SK-N-SH treated with all-trans-retinoic acid at 6 μM for 48 hours (cell line): ENCODE measurements around the gene TENT4B.
A peak's percentile ranks its signal among the peaks of the same experiment; 100 is the strongest.

Source experiments
- ATAC-seq: fragments of 200-7000 bp; cut with Tn5 transposase; 3 replicates; pipeline ENCODE4 v1.9.1; 2020; ENCODE audit warnings: mild to moderate bottlenecking, moderate library complexity
- ARNTL ChIP-seq: fragments of 450-650 bp; formaldehyde crosslinking; IDR thresholded peaks from 2 replicates; pipeline ENCODE4 v1.5.0; 2020; ENCODE audit warnings: low read depth, mild to moderate bottlenecking, moderate library complexity, borderline replicate concordance
- BACH2 ChIP-seq: fragments of 250-450 bp; sonication (Bioruptor Pico); IDR thresholded peaks from 2 replicates; pipeline ENCODE4 v1.9.0; 2021; ENCODE audit warnings: mild to moderate bottlenecking, borderline replicate concordance
- CSDC2 ChIP-seq: fragments of 250-450 bp; sonication (Bioruptor Pico); IDR thresholded peaks from 2 replicates; pipeline ENCODE4 v1.5.0; 2020; ENCODE audit warnings: mild to moderate bottlenecking, moderate library complexity
- ESRRG ChIP-seq: fragments of 250-450 bp; sonication (Bioruptor Pico); IDR thresholded peaks from 2 replicates; pipeline ENCODE4 v1.6.1; 2021; ENCODE audit warnings: mild to moderate bottlenecking
- GLIS3 ChIP-seq: fragments of 250-450 bp; sonication (Bioruptor Pico); IDR thresholded peaks from 2 replicates; pipeline ENCODE4 v1.5.0; 2020; ENCODE audit warnings: mild to moderate bottlenecking, moderate library complexity
- ISL1 ChIP-seq: fragments of 250-450 bp; sonication (Bioruptor Pico); IDR thresholded peaks from 2 replicates; pipeline ENCODE4 v2.1.2; 2022; ENCODE audit warnings: mild to moderate bottlenecking, moderate library complexity
- OSR1 ChIP-seq: fragments of 250-450 bp; sonication (Bioruptor Pico); IDR thresholded peaks from 2 replicates; pipeline ENCODE4 v1.8.0; 2022; ENCODE audit warnings: moderate library complexity, mild to moderate bottlenecking, inconsistent platforms
- PPARA ChIP-seq: fragments of 250-450 bp; sonication (Bioruptor Pico); IDR thresholded peaks from 2 replicates; pipeline ENCODE4 v1.5.0; 2020; ENCODE audit warnings: mild to moderate bottlenecking, borderline replicate concordance
- RARB ChIP-seq: fragments of 250-450 bp; sonication (Bioruptor Pico); IDR thresholded peaks from 2 replicates; pipeline ENCODE4 v1.8.0; 2021; ENCODE audit warnings: mild to moderate bottlenecking, moderate library complexity
- SNAI2 ChIP-seq: fragments of 250-450 bp; sonication (Bioruptor Pico); IDR thresholded peaks from 2 replicates; pipeline ENCODE4 v1.5.0; 2020; ENCODE audit warnings: mild to moderate bottlenecking, moderate library complexity
- TOX ChIP-seq: fragments of 250-450 bp; sonication (Bioruptor Pico); IDR thresholded peaks from 2 replicates; pipeline ENCODE4 v1.8.0; 2021; ENCODE audit warnings: mild to moderate bottlenecking, moderate library complexity, borderline replicate concordance
- ZC3H10 ChIP-seq: fragments of 250-450 bp; sonication (Bioruptor Pico); IDR thresholded peaks from 2 replicates; pipeline ENCODE4 v1.5.1; 2021; ENCODE audit warnings: mild to moderate bottlenecking, moderate library complexity
- ZFP30 ChIP-seq: fragments of 450-650 bp; formaldehyde crosslinking; IDR thresholded peaks from 2 replicates; pipeline ENCODE4 v1.5.0; 2022; ENCODE audit warnings: mild to moderate bottlenecking, moderate library complexity
- ZNF565 ChIP-seq: fragments of 450-650 bp; formaldehyde crosslinking; conservative IDR thresholded peaks from 2 replicates; pipeline ENCODE4 v1.5.0; 2020; ENCODE audit warnings: low read depth, mild to moderate bottlenecking, moderate library complexity
- ZNF70 ChIP-seq: fragments of 450-650 bp; formaldehyde crosslinking; IDR thresholded peaks from 2 replicates; pipeline ENCODE4 v1.5.0; 2020; ENCODE audit warnings: mild to moderate bottlenecking, moderate library complexity
- ZNF8 ChIP-seq: fragments of 450-650 bp; formaldehyde crosslinking; IDR thresholded peaks from 2 replicates; pipeline ENCODE4 v1.5.0; 2020; ENCODE audit warnings: mild to moderate bottlenecking, moderate library complexity
- TF ChIP-seq, protein P1 (sequence below): fragments of 250-450 bp; sonication (Bioruptor Pico); IDR thresholded peaks from 2 replicates; pipeline ENCODE4 v1.8.0; 2020; ENCODE audit warnings: mild to moderate bottlenecking, moderate library complexity, borderline replicate concordance
- TF ChIP-seq, protein P2 (sequence below): fragments of 250-450 bp; sonication (Bioruptor Pico); IDR thresholded peaks from 2 replicates; pipeline ENCODE4 v1.5.1; 2020; ENCODE audit warnings: low read depth, mild to moderate bottlenecking, moderate library complexity
- TF ChIP-seq, protein P3 (sequence below): fragments of 250-450 bp; sonication (Bioruptor Pico); IDR thresholded peaks from 2 replicates; pipeline ENCODE4 v1.8.0; 2021; ENCODE audit warnings: low read depth, mild to moderate bottlenecking, moderate library complexity, borderline replicate concordance
- TF ChIP-seq, protein P4 (sequence below): fragments of 250-450 bp; sonication (Bioruptor Pico); IDR thresholded peaks from 2 replicates; pipeline ENCODE4 v1.5.1; 2021; ENCODE audit warnings: mild to moderate bottlenecking, moderate library complexity

The TENT4B gene

DNA sequence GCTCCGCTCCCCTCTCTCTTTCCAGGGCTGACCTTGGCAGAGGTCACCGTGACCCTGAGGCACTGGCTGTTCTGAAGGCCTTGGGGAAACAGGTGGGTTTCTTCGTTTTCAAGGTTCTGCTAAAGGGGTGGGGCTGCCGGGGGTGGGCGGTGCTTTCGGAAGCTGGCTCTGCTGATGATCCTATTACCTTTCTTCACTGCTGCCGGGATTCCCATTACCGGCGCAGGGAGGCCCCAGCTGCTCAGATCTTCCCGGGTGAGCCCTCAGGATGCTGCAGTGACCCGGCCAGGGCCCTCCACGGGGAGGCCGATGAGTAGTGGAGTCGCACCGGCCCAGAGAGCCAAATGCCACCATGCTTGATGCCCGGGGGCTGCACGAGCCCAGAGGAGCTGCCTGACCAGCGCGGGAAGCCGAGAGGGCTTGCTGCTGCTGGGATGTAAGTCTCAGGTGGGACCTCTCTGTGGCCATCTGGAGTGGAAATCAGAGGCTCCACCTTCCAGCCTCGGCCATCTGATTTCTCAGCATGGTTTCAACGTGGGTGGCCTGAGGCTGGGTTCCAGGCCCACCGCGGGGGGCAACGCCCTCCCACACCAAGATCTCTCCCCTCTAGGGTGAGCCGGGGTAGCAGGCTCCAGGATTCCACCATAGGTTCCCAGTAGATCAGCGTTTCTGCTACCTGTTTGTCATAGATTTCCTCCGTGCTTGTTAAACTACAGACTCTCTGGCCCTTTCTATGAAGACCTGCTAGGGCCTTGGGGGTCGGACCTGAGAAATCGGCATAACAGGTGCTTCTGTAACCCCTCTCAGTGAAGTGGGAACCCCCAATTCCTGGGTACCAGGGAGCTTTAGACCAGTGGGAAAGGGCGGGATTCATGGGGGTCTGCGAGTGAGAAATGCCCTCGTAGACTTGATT is 91.7 kb downstream of the TENT4B start:
- TF ChIP-seq, protein P1, sequence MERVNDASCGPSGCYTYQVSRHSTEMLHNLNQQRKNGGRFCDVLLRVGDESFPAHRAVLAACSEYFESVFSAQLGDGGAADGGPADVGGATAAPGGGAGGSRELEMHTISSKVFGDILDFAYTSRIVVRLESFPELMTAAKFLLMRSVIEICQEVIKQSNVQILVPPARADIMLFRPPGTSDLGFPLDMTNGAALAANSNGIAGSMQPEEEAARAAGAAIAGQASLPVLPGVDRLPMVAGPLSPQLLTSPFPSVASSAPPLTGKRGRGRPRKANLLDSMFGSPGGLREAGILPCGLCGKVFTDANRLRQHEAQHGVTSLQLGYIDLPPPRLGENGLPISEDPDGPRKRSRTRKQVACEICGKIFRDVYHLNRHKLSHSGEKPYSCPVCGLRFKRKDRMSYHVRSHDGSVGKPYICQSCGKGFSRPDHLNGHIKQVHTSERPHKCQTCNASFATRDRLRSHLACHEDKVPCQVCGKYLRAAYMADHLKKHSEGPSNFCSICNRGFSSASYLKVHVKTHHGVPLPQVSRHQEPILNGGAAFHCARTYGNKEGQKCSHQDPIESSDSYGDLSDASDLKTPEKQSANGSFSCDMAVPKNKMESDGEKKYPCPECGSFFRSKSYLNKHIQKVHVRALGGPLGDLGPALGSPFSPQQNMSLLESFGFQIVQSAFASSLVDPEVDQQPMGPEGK (CRISPR knock-in tag), result no peak
- TF ChIP-seq, protein P2, sequence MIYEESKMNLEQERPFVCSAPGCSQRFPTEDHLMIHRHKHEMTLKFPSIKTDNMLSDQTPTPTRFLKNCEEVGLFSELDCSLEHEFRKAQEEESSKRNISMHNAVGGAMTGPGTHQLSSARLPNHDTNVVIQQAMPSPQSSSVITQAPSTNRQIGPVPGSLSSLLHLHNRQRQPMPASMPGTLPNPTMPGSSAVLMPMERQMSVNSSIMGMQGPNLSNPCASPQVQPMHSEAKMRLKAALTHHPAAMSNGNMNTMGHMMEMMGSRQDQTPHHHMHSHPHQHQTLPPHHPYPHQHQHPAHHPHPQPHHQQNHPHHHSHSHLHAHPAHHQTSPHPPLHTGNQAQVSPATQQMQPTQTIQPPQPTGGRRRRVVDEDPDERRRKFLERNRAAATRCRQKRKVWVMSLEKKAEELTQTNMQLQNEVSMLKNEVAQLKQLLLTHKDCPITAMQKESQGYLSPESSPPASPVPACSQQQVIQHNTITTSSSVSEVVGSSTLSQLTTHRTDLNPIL (CRISPR knock-in tag), result no peak
- TF ChIP-seq ZC3H10 (CRISPR knock-in tag) (no peak), TOX (CRISPR knock-in tag) (no peak), ZNF565 (no peak), CSDC2 (CRISPR knock-in tag) (no peak), GLIS3 (CRISPR knock-in tag) (no peak), ESRRG (CRISPR knock-in tag) (no peak), RARB (no peak), ZNF8 (CRISPR knock-in tag) (no peak)
- TF ChIP-seq, protein P3, sequence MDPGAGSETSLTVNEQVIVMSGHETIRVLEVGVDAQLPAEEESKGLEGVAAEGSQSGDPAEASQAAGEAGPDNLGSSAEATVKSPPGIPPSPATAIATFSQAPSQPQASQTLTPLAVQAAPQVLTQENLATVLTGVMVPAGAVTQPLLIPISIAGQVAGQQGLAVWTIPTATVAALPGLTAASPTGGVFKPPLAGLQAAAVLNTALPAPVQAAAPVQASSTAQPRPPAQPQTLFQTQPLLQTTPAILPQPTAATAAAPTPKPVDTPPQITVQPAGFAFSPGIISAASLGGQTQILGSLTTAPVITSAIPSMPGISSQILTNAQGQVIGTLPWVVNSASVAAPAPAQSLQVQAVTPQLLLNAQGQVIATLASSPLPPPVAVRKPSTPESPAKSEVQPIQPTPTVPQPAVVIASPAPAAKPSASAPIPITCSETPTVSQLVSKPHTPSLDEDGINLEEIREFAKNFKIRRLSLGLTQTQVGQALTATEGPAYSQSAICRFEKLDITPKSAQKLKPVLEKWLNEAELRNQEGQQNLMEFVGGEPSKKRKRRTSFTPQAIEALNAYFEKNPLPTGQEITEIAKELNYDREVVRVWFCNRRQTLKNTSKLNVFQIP, result no peak
- TF ChIP-seq, protein P4, sequence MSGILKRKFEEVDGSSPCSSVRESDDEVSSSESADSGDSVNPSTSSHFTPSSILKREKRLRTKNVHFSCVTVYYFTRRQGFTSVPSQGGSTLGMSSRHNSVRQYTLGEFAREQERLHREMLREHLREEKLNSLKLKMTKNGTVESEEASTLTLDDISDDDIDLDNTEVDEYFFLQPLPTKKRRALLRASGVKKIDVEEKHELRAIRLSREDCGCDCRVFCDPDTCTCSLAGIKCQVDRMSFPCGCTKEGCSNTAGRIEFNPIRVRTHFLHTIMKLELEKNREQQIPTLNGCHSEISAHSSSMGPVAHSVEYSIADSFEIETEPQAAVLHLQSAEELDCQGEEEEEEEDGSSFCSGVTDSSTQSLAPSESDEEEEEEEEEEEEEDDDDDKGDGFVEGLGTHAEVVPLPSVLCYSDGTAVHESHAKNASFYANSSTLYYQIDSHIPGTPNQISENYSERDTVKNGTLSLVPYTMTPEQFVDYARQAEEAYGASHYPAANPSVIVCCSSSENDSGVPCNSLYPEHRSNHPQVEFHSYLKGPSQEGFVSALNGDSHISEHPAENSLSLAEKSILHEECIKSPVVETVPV (CRISPR knock-in tag), result no peak
- TF ChIP-seq, all 23 proteins: peak for 0
- no peak for ATAC-seq

DNA sequence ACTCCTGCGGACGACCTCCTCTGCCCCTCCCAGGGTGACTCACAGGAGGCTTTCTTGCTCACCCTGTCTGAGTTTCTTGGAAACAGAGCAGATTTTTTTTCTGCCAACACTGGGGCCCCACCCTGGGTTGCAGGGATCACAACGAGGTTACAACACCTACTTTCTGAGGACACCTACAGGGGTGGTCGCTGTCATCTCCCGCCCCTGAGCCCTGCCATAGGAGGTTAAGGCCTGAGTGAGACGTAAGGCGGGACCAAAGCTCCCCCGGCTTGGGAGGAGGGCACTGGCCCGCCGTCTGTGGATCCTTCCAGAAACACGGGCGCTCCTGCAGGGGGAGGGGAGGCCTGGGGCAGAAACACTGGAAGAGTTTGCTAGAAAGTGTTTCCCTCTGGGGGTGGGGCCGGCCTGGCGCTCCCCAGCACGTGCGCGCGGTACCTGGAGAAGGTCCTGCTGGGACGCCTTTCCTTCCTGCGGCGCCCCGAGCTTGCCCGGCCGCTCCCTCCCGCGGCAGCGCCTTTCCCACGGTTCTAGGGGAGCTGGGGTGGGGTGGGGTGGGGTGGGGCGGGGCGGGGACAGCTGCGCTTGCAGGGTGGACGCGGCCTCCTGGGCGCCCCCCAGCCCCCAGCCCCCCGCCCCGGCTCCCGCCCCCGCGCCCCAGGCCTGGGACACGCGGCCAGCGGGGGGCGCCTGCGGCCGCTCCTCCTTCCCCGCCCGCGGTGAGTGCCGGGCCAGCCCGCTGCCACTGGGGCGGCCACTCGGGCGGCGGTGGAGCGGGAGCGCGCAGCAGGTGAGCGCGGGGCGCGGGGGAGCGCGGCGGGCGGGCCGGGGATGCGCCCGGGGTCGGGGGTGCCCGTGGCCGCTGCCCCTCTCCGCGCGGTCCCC is 92.6 kb downstream of the TENT4B start:
- ATAC-seq, result peak; percentile 71
- TF ChIP-seq ZNF70 (CRISPR knock-in tag), result no peak
- no peak for TF ChIP-seq ESRRG (CRISPR knock-in tag)

DNA sequence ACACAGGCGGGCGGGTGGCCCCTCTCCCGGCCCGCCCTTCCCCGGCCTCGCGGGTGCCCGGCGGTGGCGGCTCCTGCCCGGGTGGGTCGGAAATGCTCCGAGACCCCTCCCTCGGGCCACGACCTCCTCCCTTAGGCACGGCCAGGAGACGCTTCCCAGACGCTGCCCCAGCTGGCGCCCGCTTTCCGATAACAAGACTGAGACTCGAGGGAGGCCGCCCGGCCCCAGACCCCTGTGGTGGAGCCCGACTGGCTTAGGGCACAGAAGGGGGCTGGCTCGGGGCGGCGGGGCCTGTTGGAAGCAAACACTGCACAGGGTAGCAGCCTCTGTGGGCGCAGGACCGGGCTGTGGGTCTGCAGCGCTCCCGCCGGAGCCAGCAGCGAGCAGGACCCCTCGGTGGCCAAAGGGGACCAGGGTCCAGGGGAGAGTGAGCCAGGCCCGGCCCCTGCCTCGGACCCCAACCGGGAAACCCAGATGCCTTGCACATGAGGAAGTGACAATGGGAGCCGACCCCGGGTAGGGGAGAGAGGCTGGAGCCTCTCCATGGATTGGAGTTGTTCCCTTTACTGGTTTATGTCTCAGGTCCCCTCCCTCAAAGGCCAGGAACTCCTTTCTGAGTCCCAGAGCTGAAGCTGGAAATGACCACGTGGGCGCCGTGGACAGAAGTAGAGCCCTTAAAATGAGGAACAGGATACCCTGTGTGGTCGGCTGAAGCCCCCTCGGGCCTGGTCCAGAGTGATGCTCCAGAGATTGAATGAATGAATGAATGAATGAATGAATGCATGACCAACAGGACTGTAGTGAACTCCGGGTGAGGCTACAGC is 93.4 kb downstream of the TENT4B start:
- ATAC-seq, result peak; percentile 59
- TF ChIP-seq, protein P4 (CRISPR knock-in tag), result no peak
- TF ChIP-seq GLIS3 (CRISPR knock-in tag), result no peak
- TF ChIP-seq CSDC2 (CRISPR knock-in tag), result no peak
- TF ChIP-seq TOX (CRISPR knock-in tag), result no peak
- TF ChIP-seq SNAI2, result no peak
- TF ChIP-seq, protein P2 (CRISPR knock-in tag), result no peak
- TF ChIP-seq ZC3H10 (CRISPR knock-in tag), result no peak
- no peak for TF ChIP-seq RARB
- no peak for TF ChIP-seq BACH2 (CRISPR knock-in tag)
- TF ChIP-seq, protein P3, result no peak
- no peak for TF ChIP-seq ZNF8 (CRISPR knock-in tag)
- no peak for TF ChIP-seq ZFP30 (CRISPR knock-in tag)
- TF ChIP-seq ZNF565, result no peak
- no peak for TF ChIP-seq ARNTL
- TF ChIP-seq PPARA (CRISPR knock-in tag), result no peak
- TF ChIP-seq ISL1 (CRISPR knock-in tag), result no peak
- no peak for TF ChIP-seq OSR1 (CRISPR knock-in tag)
- TF ChIP-seq ZNF70 (CRISPR knock-in tag), result no peak
